ENCODE results near the gene MED22. TPM values are rescaled to one million over a fixed set of nuclear protein-coding genes. Genes with fewer than 3 reads are reported as not detected.
A peak's percentile ranks its signal among the peaks of the same experiment; 100 is the strongest.

MED22 gene
- 23.4 and 23.5 TPM in 2 replicates for polyA plus RNA-seq (2013)

DNA sequence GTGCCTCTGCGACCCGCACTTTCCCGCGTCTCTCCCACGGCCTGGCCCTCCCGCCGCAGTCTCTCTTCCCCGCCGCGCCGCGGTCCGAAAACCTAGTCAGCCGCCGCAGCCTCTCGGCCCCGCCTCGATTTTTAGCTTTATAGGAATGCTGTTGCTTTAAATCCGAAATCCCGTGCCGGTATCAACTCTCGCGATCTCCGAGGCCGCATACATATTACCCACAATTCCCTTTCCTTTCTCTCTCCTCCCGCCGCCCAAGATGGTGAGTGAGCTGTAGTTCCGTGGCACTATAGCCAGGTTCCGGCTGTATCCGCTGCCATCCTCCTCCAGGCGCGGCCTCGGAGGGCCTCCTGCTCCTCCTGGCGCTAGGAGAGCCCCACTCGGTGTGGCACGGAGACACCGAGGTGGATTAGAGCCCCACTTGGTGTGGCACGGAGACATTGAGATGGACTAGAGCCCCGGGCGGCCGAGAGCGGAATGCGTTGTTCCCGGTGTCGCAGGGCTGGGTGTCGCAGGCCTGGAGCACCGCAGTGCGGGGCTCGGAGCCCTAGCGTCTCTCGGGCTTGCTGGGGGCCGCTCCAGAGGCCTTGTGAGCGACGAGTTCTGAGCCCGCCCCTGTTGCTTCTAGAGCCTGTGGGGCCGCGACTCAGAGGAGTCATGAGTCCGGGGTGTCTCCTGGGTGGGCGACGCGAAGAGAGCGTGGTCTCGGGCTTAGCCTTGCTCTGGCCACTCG lies at the start of gene MED22, which contains the start of gene RPL7A:
Gene MED22 (minus strand): TSS at position 147 of the 733 bp plus-strand sequence. CDS start 1,469 bp downstream, outside the sequence.
Gene RPL7A (plus strand): TSS at position 234 of the 733 bp plus-strand sequence. CDS start 26 bp downstream, at position 260.
- Histone ChIP-seq H2BK12ac (ENCODE audit: low read length) (no peak within 1 kb of the TSS), H3K9ac (ENCODE audit: low read length) (peak within 1 kb of the TSS; percentile 100), H3K27me3 (ENCODE audit: insufficient read depth, low read length) (no peaks in the 10 kb centered on the region), H3K4me3 (ENCODE audit: low read depth, low read length) (peak within 1 kb of the TSS; percentile 99), H2AFZ (ENCODE audit: insufficient read depth, low read length, poor library complexity) (peak within 1 kb of the TSS; percentile 86), H4K8ac (ENCODE audit: low read depth, low read length) (peak within 1 kb of the TSS; percentile 97), H3K79me1 (ENCODE audit: low read length) (peaks cover 12% of the 10 kb centered on the region), H3K4me2 (ENCODE audit: low read length) (peak within 1 kb of the TSS; percentile 79), H3K4me1 (ENCODE audit: control insufficient read depth in 1 of 2, insufficient read depth in 2 of 2, low read length in 2 of 2) (peaks cover 4 to 10% of the 10 kb centered on the region in 2 experiments), H3K27ac (ENCODE audit: low read depth, low read length) (peak within 1 kb of the TSS; percentile 94), H4K12ac (ENCODE audit: low read depth, low read length) (peak within 1 kb of the TSS; percentile 99), H3K23ac (ENCODE audit: low read length) (no peak within 1 kb of the TSS), H2BK120ac (ENCODE audit: insufficient read depth, low read length, poor library complexity) (peak within 1 kb of the TSS; percentile 85), H2BK5ac (ENCODE audit: low read depth, low read length, poor library complexity) (peak within 1 kb of the TSS; percentile 100), H3K18ac (ENCODE audit: low read length) (peak within 1 kb of the TSS; percentile 100), H3K36me3 (ENCODE audit: control insufficient read depth in 1 of 2, insufficient read depth in 2 of 2, low read length in 2 of 2) (peaks cover 64 to 73% of the 10 kb centered on the region in 2 experiments), H4K91ac (ENCODE audit: low read depth, low read length) (peak within 1 kb of the TSS; percentile 97), H3K9me3 (ENCODE audit: insufficient read depth, low read depth, low read length) (peaks cover 1% of the 10 kb centered on the region), H3K4ac (ENCODE audit: low read depth, low read length) (peak within 1 kb of the TSS; percentile 100), H3K14ac (ENCODE audit: low read length) (peak within 1 kb of the TSS; percentile 99), H3K79me2 (ENCODE audit: control insufficient read depth, insufficient read depth, low read length, poor library complexity) (peaks cover 13% of the 10 kb centered on the region), H2AK5ac (ENCODE audit: low read length) (peak within 1 kb of the TSS; percentile 99)
- no CpG with 5 or more reads among the region's 64 CpGs for WGBS (ENCODE audit: extremely low coverage, insufficient coverage, insufficient read length)
- peak; percentile 96 to 98 for DNase-seq

DNA sequence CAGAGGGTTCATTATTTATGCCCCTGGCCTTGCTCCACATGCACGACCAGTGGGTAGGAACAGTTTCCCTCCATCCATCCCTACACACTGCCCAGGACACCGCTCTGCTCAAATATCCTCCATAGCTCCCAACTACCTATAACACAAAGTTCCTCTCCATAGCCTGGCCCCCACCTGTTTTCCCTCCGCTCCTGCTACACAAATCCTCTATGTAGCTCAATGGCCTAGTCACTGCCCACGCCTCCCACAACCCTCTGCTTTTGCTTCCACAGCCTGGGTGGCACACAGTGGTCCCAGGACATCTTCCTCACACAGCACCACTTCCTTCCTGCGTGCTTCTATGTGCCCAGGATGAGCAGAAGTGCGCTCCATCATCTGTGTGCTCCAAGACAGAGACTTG lies 49.4 kb upstream of the MED22 start:
- no peak overlapping the region for H3K4ac ChIP-seq (ENCODE audit: low read depth, low read length)
- WGBS (ENCODE audit: extremely low coverage, insufficient coverage, insufficient read length) = no CpG with 5 or more reads among the region's 6 CpGs

DNA sequence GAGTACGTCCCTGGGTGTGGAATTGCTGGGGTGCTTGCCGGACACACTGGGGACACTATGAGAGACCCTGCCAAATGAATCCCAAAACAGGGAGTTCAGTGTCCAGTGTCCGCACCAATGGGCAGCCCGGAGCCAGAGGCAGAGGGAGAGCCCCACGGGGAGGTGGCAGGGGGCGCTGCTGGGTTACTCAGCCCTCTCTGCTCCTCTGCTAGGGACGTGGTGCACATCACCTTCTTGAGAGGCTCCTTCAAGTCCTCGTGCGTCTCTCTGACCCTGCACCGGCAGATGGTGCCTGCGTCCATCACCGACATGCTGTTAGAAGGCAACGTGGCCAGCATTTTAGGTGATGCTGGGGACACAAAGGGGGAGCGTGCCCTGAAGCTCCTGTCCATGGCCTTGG lies 49.0 kb upstream of the MED22 start:
- no peak overlapping the region for H3K18ac ChIP-seq (ENCODE audit: low read length)
- H3K4ac ChIP-seq (ENCODE audit: low read depth, low read length) = no peak overlapping the region
- H3K79me2 ChIP-seq (ENCODE audit: control insufficient read depth, insufficient read depth, low read length, poor library complexity) = no peaks in the 10 kb centered on the region
- H2BK120ac ChIP-seq (ENCODE audit: insufficient read depth, low read length, poor library complexity) = no peak overlapping the region
- no CpG with 5 or more reads among the region's 14 CpGs for WGBS (ENCODE audit: extremely low coverage, insufficient coverage, insufficient read length)
- H3K14ac ChIP-seq (ENCODE audit: low read length) = no peak overlapping the region
- H2AK5ac ChIP-seq (ENCODE audit: low read length) = no peak overlapping the region
- H4K12ac ChIP-seq (ENCODE audit: low read depth, low read length) = no peak overlapping the region
- H3K4me2 ChIP-seq (ENCODE audit: low read length) = no peak overlapping the region
- peaks cover 3% of the 10 kb centered on the region for H3K9me3 ChIP-seq (ENCODE audit: insufficient read depth, low read depth, low read length)
- peaks cover 6% of the 10 kb centered on the region in 2 experiments for H3K36me3 ChIP-seq (ENCODE audit: control insufficient read depth in 1 of 2, insufficient read depth in 2 of 2, low read length in 2 of 2)
- peak overlapping the region; percentile 1 for H3K4me3 ChIP-seq (ENCODE audit: low read depth, low read length)
- no peak overlapping the region for H4K91ac ChIP-seq (ENCODE audit: low read depth, low read length)
- no peak overlapping the region for H3K9ac ChIP-seq (ENCODE audit: low read length)
- no peaks in the 10 kb centered on the region for H3K27me3 ChIP-seq (ENCODE audit: insufficient read depth, low read length)
- DNase-seq = no peak
- H3K79me1 ChIP-seq (ENCODE audit: low read length) = no peaks in the 10 kb centered on the region
- no peak overlapping the region for H2AFZ ChIP-seq (ENCODE audit: insufficient read depth, low read length, poor library complexity)
- H4K8ac ChIP-seq (ENCODE audit: low read depth, low read length) = no peak overlapping the region
- H3K4me1 ChIP-seq (ENCODE audit: control insufficient read depth in 1 of 2, insufficient read depth in 2 of 2, low read length in 2 of 2) = no peaks in the 10 kb centered on the region
- H3K23ac ChIP-seq (ENCODE audit: low read length) = no peak overlapping the region
- H2BK12ac ChIP-seq (ENCODE audit: low read length) = no peak overlapping the region
- no peak overlapping the region for H2BK5ac ChIP-seq (ENCODE audit: low read depth, low read length, poor library complexity)
- H3K27ac ChIP-seq (ENCODE audit: low read depth, low read length) = no peak overlapping the region

More for the DNA sequence above, 49.4 kb upstream of the MED22 start:
- no peak overlapping the region for H3K4me2 ChIP-seq (ENCODE audit: low read length)
- no peak for DNase-seq
- H3K79me1 ChIP-seq (ENCODE audit: low read length) = no peaks in the 10 kb centered on the region
- no peak overlapping the region for H3K23ac ChIP-seq (ENCODE audit: low read length)
- no peak overlapping the region for H3K18ac ChIP-seq (ENCODE audit: low read length)
- no peak overlapping the region for H2AK5ac ChIP-seq (ENCODE audit: low read length)
- no peak overlapping the region for H2AFZ ChIP-seq (ENCODE audit: insufficient read depth, low read length, poor library complexity)
- H3K27me3 ChIP-seq (ENCODE audit: insufficient read depth, low read length) = no peaks in the 10 kb centered on the region
- no peak overlapping the region for H2BK5ac ChIP-seq (ENCODE audit: low read depth, low read length, poor library complexity)
- no peak overlapping the region for H2BK12ac ChIP-seq (ENCODE audit: low read length)
- H3K79me2 ChIP-seq (ENCODE audit: control insufficient read depth, insufficient read depth, low read length, poor library complexity) = no peaks in the 10 kb centered on the region
- H4K12ac ChIP-seq (ENCODE audit: low read depth, low read length) = no peak overlapping the region
- peaks cover 3% of the 10 kb centered on the region for H3K9me3 ChIP-seq (ENCODE audit: insufficient read depth, low read depth, low read length)
- no peak overlapping the region for H3K27ac ChIP-seq (ENCODE audit: low read depth, low read length)
- no peak overlapping the region for H2BK120ac ChIP-seq (ENCODE audit: insufficient read depth, low read length, poor library complexity)
- peaks cover 6 to 10% of the 10 kb centered on the region in 2 experiments for H3K36me3 ChIP-seq (ENCODE audit: control insufficient read depth in 1 of 2, insufficient read depth in 2 of 2, low read length in 2 of 2)
- H3K14ac ChIP-seq (ENCODE audit: low read length) = no peak overlapping the region
- H3K4me1 ChIP-seq (ENCODE audit: control insufficient read depth in 1 of 2, insufficient read depth in 2 of 2, low read length in 2 of 2) = no peaks in the 10 kb centered on the region
- no peak overlapping the region for H4K91ac ChIP-seq (ENCODE audit: low read depth, low read length)
- H3K4me3 ChIP-seq (ENCODE audit: low read depth, low read length) = peak overlapping the region; percentile 1
- no peak overlapping the region for H3K9ac ChIP-seq (ENCODE audit: low read length)
- no peak overlapping the region for H4K8ac ChIP-seq (ENCODE audit: low read depth, low read length)

DNA sequence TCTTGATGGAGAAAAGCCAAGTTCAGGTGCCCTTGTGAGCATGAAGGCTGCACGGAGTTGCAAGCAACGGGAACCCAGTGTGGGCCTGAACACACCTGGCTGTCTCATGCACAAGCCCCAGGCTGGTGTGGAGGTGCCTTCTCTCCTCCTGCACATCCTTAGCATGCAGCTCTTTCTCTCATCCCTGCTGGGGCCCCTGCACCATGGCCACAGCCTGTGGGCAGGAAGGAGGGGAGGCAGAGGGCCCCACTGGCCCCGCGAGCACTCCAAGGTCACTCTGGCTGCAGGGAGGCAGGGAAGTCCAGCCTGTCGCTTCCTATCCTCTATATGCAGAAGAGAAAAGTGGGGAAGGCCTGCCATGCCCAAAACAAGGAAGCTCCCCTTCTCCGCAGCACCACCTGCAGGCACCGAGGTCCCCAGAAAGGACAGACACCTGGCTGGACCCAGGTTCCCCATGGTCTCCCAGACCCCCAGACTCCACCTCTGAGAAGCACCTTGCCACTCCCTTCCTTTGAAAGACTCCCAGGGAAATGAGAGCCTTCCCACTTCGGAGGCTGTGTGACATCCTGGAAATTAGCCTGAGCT lies 46.8 kb upstream of the MED22 start:
- H4K12ac ChIP-seq (ENCODE audit: low read depth, low read length) = no peak overlapping the region
- H3K4me2 ChIP-seq (ENCODE audit: low read length) = no peak overlapping the region
- H2AFZ ChIP-seq (ENCODE audit: insufficient read depth, low read length, poor library complexity) = no peak overlapping the region
- H3K27ac ChIP-seq (ENCODE audit: low read depth, low read length) = no peak overlapping the region
- H2BK120ac ChIP-seq (ENCODE audit: insufficient read depth, low read length, poor library complexity) = no peak overlapping the region
- H3K4ac ChIP-seq (ENCODE audit: low read depth, low read length) = no peak overlapping the region
- no peak overlapping the region for H3K23ac ChIP-seq (ENCODE audit: low read length)
- WGBS (ENCODE audit: extremely low coverage, insufficient coverage, insufficient read length) = no CpG with 5 or more reads among the region's 8 CpGs
- H3K4me1 ChIP-seq (ENCODE audit: control insufficient read depth in 1 of 2, insufficient read depth in 2 of 2, low read length in 2 of 2) = no peaks in the 10 kb centered on the region
- no peak overlapping the region for H2BK5ac ChIP-seq (ENCODE audit: low read depth, low read length, poor library complexity)
- no peak overlapping the region for H3K14ac ChIP-seq (ENCODE audit: low read length)
- H3K36me3 ChIP-seq (ENCODE audit: control insufficient read depth in 1 of 2, insufficient read depth in 2 of 2, low read length in 2 of 2) = no peaks in the 10 kb centered on the region
- H3K9me3 ChIP-seq (ENCODE audit: insufficient read depth, low read depth, low read length) = peaks cover 5% of the 10 kb centered on the region
- no peak overlapping the region for H3K9ac ChIP-seq (ENCODE audit: low read length)
- H2AK5ac ChIP-seq (ENCODE audit: low read length) = no peak overlapping the region
- no peak overlapping the region for H3K4me3 ChIP-seq (ENCODE audit: low read depth, low read length)
- H3K79me2 ChIP-seq (ENCODE audit: control insufficient read depth, insufficient read depth, low read length, poor library complexity) = no peaks in the 10 kb centered on the region
- H3K18ac ChIP-seq (ENCODE audit: low read length) = no peak overlapping the region
- no peak overlapping the region for H2BK12ac ChIP-seq (ENCODE audit: low read length)
- H4K8ac ChIP-seq (ENCODE audit: low read depth, low read length) = no peak overlapping the region
- H3K79me1 ChIP-seq (ENCODE audit: low read length) = no peaks in the 10 kb centered on the region
- no peaks in the 10 kb centered on the region for H3K27me3 ChIP-seq (ENCODE audit: insufficient read depth, low read length)
- no peak for DNase-seq
- no peak overlapping the region for H4K91ac ChIP-seq (ENCODE audit: low read depth, low read length)

All from trophoblast cell (in vitro differentiated cells and primary cell).